Type B pancreatic cell (in vitro differentiated cells): ENCODE measurements around the gene CBL. TPM values are rescaled to one million over a fixed set of nuclear protein-coding genes. Genes with fewer than 3 reads are reported as not detected.

Experiments used
- DNase-seq: peaks from one replicate; pipeline ENCODE4 v3.0.0; 2021; ENCODE audit warnings: mixed read lengths; ENCODE audit not compliant: unreplicated experiment; ENCODE audit errors: extremely low spot score
- H3K27ac Mint-ChIP-seq: 2 replicates; pipeline ENCODE4 v1.8.0; 2021; ENCODE audit warnings: mild to moderate bottlenecking, mixed read lengths
- H3K27me3 Mint-ChIP-seq: 2 replicates; pipeline ENCODE4 v1.8.0; 2021; ENCODE audit warnings: mixed read lengths
- H3K36me3 Mint-ChIP-seq: 2 replicates; pipeline ENCODE4 v1.8.0; 2021; ENCODE audit warnings: mixed read lengths
- H3K4me1 Mint-ChIP-seq: one replicate; pipeline ENCODE4 v1.8.0; 2021; ENCODE audit warnings: mixed read lengths; ENCODE audit not compliant: unreplicated experiment
- H3K4me3 Mint-ChIP-seq: 2 replicates; pipeline ENCODE4 v1.8.0; 2021; ENCODE audit warnings: mild to moderate bottlenecking, mixed read lengths
- H3K9me3 Mint-ChIP-seq: 2 replicates; pipeline ENCODE4 v1.8.0; 2021; ENCODE audit warnings: mixed read lengths
- CTCF ChIP-seq: fragments of 200-600 bp; sonication (generic); conservative IDR thresholded peaks from 2 replicates; pipeline ENCODE4 v1.5.0; 2021; ENCODE audit warnings: antibody characterized with exemption, mild to moderate bottlenecking
- total RNA-seq: library from RNA; stranded (reverse); gene quantifications from 2 replicates; pipeline ENCODE4 v1.2.1, GENCODE V29; 2021; ENCODE audit warnings: low replicate concordance

CBL gene
- total RNA-seq, 1 donor from 2014 or later: 21.1 TPM

GRCh38 chr11:119263352-119263940 is 57.3 kb downstream of the CBL start:
- H3K9me3 Mint-ChIP-seq: no peaks in the 10 kb centered on the region
- no peak for TF ChIP-seq CTCF
- no peaks in the 10 kb centered on the region for H3K36me3 Mint-ChIP-seq
- H3K4me3 Mint-ChIP-seq: no peak overlapping the region
- no peak for DNase-seq
- H3K27ac Mint-ChIP-seq: no peak overlapping the region
- no peaks in the 10 kb centered on the region for H3K4me1 Mint-ChIP-seq
- no peaks in the 10 kb centered on the region for H3K27me3 Mint-ChIP-seq

- no peaks in the 10 kb centered on the region for H3K4me1 Mint-ChIP-seq
- TF ChIP-seq CTCF: no peak
- no peaks in the 10 kb centered on the region for H3K27me3 Mint-ChIP-seq
- H3K4me3 Mint-ChIP-seq: no peak overlapping the region
- H3K36me3 Mint-ChIP-seq: no peaks in the 10 kb centered on the region
- H3K27ac Mint-ChIP-seq: no peak overlapping the region
- no peaks in the 10 kb centered on the region for H3K9me3 Mint-ChIP-seq
- DNase-seq: no peak
Observed at GRCh38 chr11:119266063-119266462, 59.9 kb downstream of the CBL start.

- TF ChIP-seq CTCF: no peak
- H3K4me1 Mint-ChIP-seq: no peaks in the 10 kb centered on the region
- DNase-seq: no peak
- no peaks in the 10 kb centered on the region for H3K36me3 Mint-ChIP-seq
- no peaks in the 10 kb centered on the region for H3K27me3 Mint-ChIP-seq
- no peak overlapping the region for H3K4me3 Mint-ChIP-seq
- no peak overlapping the region for H3K27ac Mint-ChIP-seq
- H3K9me3 Mint-ChIP-seq: no peaks in the 10 kb centered on the region
Observed at GRCh38 chr11:119266517-119267255, 60.5 kb downstream of the CBL start.

- DNase-seq: no peak
- H3K4me1 Mint-ChIP-seq: no peaks in the 10 kb centered on the region
- no peaks in the 10 kb centered on the region for H3K9me3 Mint-ChIP-seq
- H3K36me3 Mint-ChIP-seq: peaks cover 6% of the 10 kb centered on the region
- no peak overlapping the region for H3K4me3 Mint-ChIP-seq
- no peak for TF ChIP-seq CTCF
- H3K27ac Mint-ChIP-seq: no peak overlapping the region
- H3K27me3 Mint-ChIP-seq: no peaks in the 10 kb centered on the region
Observed at GRCh38 chr11:119267645-119268044, 61.5 kb downstream of the CBL start.

- peaks cover 24% of the 10 kb centered on the region for H3K36me3 Mint-ChIP-seq
- H3K9me3 Mint-ChIP-seq: no peaks in the 10 kb centered on the region
- no peak overlapping the region for H3K4me3 Mint-ChIP-seq
- H3K27ac Mint-ChIP-seq: no peak overlapping the region
- no peak for TF ChIP-seq CTCF
- no peaks in the 10 kb centered on the region for H3K27me3 Mint-ChIP-seq
- DNase-seq: no peak
- H3K4me1 Mint-ChIP-seq: no peaks in the 10 kb centered on the region
Observed at GRCh38 chr11:119273721-119274120, 67.6 kb downstream of the CBL start.
